ENCODE measurements around the gene CFAP100.

Gene CFAP100

DNA sequence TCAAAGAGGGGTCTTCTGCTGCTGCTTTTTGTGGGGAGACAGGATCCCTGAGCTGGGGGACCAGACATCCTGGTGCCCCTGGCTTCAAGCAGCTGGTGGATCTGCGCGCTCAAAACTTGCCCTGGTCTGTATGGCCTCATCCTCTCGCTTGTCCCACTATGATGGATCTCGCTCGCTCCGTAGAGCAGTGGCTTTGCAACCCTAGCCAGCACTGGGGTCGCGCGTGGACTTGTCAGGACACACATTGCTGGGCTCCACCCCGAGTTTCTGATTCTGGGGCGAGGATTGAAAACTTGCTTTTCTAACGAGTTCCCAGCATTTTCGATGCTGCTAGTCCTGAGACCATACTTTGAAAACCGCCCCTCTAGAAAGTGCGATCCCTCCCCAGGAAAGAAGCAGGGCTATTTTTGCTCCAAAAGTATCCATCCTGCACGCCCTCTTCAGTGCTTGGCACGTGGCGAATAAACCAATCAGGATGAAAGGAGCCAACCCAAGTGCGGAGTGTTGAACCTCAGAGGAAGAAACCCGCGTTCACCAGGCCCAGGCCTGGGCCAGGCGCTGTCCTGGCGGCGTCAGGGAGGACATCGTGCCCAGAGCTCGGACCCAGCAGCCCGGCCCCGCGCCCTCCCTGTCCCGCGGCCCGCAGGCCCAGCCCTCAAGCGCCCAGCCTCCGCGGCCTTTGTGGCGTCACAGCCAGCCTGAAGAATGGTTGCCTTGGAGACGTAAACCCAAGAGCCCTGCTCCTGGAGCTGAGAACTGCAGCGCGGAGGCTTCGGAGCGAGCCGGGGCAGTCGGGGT lies at the start of gene CFAP100:
CFAP100 (plus strand) TSS at position 731 of the 798 bp plus-strand sequence. CDS start 1,092 bp downstream, outside the sequence.
- no peak for DNase-seq (ENCODE audit: extremely low read depth in 1 of 2, low read depth in 1 of 2)

- no peak for DNase-seq (ENCODE audit: extremely low read depth in 1 of 2, low read depth in 1 of 2)
Measured at GRCh38 chr3:126345231-126345630, 49.5 kb upstream of the CFAP100 start.

DNA sequence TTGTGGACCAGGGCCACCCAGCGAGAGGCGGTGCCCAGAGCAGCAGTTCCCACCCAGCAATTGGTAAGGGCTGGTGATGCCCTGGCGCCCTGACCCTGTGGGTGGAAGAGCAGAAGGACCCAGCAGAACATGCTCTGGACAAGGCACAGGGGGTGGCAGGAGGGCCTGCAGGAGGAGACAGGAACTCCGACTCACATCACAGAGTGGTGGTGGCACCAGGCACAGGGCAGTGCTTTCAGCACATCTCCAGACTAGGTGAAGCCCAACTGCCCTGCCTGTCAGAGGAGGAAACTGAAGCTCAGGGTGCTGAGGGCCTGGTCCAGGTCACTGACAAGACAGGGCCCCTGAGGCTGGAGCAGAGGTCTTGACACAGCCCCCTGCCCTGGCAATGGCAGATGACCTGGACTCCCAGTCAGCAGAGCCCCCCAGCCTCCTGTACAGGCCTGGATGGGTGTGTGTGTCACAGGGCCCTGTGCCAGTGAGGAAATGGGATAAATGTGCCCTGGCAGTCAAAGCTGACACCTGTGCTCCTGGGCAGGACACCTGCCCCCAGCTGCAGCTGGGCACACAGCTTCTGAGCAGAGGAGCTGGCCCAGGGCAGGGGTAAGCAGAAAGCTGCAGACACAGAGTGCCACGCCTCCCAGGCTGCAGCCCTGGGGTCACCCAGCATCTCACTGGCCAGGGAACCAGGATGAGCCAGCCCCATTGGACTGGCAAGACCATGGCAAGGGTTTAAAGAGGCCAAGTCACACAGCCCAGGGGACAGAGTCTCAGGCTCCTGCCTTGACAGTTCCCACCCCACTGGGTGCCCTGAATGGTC lies 48.9 kb upstream of the CFAP100 start:
- no peak for DNase-seq (ENCODE audit: extremely low read depth in 1 of 2, low read depth in 1 of 2)

- no peak for DNase-seq (ENCODE audit: extremely low read depth in 1 of 2, low read depth in 1 of 2)
Measured at GRCh38 chr3:126346466-126346865, 48.2 kb upstream of the CFAP100 start.

DNA sequence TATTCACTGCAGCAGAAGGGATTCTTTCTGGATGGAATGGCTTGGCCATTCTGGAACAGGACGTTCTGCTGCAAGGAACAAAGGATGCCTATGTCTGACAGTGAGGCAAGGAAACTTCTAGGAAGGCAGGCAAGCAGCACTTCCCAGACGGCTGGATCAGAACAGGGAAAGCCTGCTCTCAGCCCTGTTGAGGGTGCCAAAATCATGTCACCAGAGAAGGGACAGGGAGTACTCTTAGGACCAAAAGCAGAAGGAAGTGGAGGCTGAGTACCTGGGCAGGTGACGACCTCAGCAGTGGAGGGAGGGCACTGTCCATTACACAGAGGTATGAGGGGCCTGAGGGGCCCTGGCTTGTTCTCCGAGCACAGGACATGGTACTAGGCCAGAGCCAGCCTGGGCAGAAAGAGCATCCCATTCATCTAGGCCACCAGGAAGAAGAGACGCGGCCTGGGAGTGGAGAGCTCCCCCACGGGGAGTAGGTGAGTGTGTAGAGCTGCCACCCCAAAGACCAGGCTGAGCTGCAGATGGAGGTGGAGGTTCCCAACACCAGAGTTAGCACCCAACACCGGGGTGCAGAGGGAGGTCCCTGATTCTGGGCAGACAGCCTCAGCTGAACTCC lies 47.1 kb upstream of the CFAP100 start:
- DNase-seq (ENCODE audit: extremely low read depth in 1 of 2, low read depth in 1 of 2) = no peak

GRCh38 chr3:126348308-126348920 lies 46.3 kb upstream of the CFAP100 start:
- no peak for DNase-seq (ENCODE audit: extremely low read depth in 1 of 2, low read depth in 1 of 2)

GRCh38 chr3:126349071-126349470 lies 45.6 kb upstream of the CFAP100 start:
- no peak for DNase-seq (ENCODE audit: extremely low read depth in 1 of 2, low read depth in 1 of 2)

DNA sequence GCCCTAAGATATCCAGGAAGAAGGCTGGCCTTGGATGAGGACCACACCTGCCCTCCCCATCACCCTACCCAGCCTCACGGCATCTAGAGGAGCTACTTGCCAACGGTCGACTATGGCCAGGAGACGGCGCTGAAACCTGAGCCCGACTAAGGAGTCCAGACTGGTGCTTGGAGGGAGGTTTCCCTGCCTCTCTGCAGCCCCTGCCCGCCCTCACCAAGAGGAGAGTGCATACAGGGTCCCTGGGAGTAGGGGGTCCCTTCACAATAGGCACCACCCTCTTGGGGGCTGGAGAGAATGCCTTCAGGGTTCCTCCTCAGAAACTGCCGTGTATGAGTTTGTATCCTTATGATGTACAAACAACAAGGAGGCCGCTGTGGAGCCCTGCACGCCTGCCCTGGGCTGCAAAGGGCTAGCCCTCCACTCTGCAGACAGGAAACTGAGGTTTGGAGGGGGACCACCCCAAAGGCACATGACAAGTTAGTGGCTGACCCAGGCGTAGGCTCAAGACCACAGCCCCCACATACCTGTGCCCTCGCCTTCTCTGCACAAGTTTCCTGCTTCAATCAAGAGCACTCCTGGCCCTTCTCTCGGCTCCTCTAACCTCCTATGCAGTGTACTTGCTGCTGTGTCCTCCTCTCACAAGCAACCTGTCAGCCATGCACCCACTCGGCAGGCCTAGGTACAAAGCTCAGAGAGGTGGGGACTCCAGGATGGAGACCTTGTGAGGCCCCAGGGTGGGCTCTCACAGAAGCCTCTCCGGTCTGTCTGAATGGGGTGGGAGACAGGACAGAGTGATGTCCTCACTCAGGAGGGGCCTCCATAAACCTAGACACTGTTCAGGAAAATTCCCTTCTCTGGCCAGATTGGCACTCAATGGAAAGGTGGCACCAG lies 44.9 kb upstream of the CFAP100 start:
- DNase-seq (ENCODE audit: extremely low read depth in 1 of 2, low read depth in 1 of 2) = no peak

DNA sequence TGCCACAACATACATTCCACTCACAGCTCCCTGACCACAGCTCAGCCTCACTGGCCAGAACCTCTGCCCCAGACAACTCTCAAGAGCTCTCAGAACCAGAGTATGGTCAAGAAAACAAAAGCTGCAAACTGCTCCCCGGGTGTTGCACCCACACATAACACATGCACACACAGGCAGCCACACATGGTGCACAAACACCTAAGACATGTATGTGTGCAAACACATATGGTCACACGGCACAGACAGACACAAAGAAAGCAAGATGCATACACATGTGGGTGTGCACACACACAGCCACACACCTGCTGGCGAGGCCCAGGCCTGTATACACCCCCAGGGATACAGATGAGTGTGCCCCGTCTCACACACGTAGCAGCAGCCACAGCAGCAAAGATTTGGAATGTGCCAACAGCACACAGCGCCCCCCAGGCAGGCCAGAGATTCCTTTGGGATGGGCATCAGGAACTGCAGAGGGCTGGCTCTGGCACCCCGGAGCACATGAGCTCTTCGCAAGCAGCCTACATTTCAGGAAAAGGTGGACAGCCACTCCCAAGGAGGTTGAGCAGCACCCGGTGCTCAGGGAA lies 44.1 kb upstream of the CFAP100 start:
- DNase-seq (ENCODE audit: extremely low read depth in 1 of 2, low read depth in 1 of 2) = no peak

- DNase-seq (ENCODE audit: extremely low read depth in 1 of 2, low read depth in 1 of 2) = no peak
Measured at GRCh38 chr3:126351086-126351770, 43.5 kb upstream of the CFAP100 start.

GRCh38 chr3:126351771-126352475 lies 42.8 kb upstream of the CFAP100 start:
- DNase-seq (ENCODE audit: extremely low read depth in 1 of 2, low read depth in 1 of 2) = no peak

DNA sequence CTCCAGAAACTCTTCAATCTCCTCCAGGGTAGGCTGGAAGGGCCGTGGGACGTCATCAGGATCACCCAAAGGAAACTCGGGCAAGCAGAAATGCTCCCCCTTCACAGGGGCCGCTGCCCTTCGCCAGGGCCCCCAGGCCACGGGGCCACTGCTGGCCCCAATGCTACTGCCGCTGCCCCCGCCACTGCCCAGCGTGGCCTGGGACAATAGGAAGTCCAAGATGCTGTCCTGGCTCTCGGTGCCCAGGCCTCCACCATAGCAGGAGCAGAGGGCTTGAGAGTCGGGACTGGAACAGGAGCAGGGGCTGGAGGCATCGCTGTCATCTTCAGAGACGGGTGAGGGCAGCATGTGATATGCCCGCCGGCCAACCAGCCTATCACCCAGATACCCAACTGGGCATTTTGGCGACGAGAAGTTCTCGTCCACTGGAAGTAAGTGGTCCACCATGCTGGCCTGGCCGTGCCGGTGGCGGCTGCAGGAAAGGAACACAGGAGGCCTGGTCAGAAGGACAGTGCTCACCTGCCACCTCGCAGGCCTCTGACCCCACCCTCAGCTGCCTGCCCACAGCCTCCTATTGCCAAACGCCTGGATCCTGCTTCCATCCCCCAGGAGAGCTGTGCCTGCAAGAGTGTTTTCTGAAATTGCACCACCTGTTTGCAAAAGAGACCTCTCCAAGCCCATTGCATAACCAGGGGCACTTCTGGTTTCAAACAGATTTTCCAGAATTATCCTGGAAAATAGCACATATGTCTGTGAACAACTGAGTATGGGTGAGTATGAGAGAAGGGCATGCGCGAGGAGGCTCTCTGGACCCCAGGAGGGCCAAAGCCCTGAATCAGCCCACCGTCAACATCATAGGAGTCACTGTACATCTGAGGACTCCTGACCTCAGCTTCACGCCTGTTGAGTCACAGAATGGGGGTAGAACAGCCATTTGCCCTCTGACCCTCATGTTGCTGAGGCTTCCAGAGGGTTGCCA lies 41.9 kb upstream of the CFAP100 start:
- no peak for DNase-seq (ENCODE audit: extremely low read depth in 1 of 2, low read depth in 1 of 2)

DNA sequence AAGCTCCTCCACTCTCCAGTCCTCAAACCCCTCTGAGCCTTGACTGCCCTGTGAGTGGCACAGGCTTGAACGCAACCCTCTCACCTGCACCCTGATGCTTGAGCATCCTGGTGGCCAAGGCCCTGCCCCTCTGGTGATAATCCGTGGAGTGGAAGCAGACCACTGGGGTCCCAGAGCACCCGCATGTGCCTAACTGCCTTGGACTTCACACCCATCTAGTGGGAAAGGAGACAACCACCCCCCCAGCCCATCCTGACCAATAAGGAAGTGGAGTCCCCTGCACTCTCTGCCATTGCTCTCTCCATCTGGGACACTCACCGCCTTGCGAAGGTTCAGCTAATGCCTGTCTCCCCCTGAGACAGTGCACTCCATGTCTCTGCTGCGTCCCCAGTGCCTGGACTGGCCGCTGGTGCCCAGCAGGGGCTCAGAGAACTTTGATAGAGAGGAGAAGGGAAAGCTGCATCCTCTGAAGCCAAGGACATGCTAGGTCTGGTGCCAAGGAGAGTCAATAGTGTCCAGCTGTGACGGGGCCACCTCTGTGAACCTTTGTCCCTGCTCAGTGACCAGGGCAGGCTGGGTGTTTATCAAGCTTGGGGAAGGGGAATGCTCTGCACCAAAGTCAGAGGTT lies 40.9 kb upstream of the CFAP100 start:
- DNase-seq (ENCODE audit: extremely low read depth in 1 of 2, low read depth in 1 of 2) = no peak

GRCh38 chr3:126354776-126355175 lies 39.9 kb upstream of the CFAP100 start:
- no peak for DNase-seq (ENCODE audit: extremely low read depth in 1 of 2, low read depth in 1 of 2)

DNA sequence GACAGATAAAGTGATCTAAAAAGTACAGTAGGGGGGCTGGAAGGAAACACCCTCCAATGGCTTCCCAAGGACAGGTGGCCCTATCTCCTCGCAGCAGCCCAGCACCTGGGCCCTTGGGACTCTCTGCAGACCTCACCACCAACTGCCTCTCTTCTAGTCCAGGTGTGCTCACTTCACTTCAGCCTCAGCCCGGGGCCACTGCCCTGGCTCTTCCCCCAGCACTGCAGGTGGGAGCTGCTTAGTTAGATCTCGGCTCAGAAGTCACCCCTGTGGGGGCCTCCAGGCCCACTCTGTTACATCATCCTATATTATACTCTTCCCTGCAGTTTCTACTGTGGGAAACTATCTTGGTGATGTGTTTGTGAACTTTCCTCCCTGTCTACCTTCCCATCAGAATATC lies 39.5 kb upstream of the CFAP100 start:
- DNase-seq (ENCODE audit: extremely low read depth in 1 of 2, low read depth in 1 of 2) = no peak

DNA sequence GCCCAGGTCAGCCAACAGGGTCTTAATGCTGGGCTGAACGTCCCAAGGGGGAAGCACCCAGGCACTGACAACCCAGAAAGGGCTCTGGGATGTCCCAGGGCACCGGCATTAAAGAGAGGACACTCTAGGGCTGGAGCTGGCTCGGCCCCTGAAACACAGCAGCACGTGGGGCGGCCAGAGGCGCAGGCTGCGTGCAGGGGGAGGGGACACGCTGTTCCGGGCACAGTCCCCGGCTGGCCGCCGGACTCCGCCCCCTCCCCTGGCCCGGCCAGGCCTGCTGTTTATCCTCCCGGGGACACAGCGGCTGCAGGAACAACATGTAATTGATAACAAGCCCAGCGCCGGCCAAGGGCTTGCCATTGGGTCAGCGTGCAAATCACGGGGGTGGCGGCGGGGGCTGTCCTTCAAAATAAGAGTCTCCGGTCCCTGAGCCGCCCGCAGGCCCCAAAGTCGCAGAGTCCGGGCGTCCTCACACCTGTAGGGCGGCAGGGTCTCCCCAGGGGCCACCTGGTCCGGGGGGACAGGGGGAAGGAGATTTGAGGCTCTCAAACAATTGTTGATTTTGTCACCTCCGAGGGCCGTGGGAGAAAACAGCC lies 38.8 kb upstream of the CFAP100 start:
- DNase-seq (ENCODE audit: extremely low read depth in 1 of 2, low read depth in 1 of 2) = no peak

Measured in activated CD8-positive, alpha-beta memory T cell treated with anti-CD3 and anti-CD28 coated beads for 1 hour (primary cell).